ENCODE data around the gene SERP1.

DNA sequence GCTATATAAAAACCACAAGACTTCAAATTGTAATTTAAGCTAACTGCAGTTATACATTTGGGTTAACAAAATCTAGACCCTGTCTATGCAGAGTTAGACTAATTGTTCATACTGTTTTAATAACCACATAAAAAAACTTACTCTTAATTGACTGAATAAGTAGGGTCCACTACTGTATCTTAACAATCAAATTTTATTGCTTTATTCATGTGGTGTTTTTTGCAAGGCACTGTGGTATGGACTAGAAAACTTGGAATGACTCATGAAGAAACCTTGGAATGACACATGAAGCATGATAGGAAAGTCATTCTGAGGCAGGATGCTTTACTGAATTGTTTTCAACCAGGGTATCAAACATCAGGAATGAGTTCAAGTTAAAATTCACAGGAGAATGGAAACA lies 2.3 kb downstream of the SERP1 start:
- no peak for TF ChIP-seq POLR2A (IDR thresholded peaks at IDR 0.05)
- no peak for TF ChIP-seq CTCF (IDR thresholded peaks at IDR 0.05 in 4 of 5, conservative IDR thresholded peaks at IDR 0.05 in 1 of 5)

Data from gastrocnemius medialis (tissue), 4 donors.